ENCODE data around the gene CTSC. TPM values are rescaled to one million over a fixed set of nuclear protein-coding genes. Genes with fewer than 3 reads are reported as not detected.

The CTSC gene
- total RNA-seq, 1 donor from 2014 or later, result 4.8 TPM

DNA sequence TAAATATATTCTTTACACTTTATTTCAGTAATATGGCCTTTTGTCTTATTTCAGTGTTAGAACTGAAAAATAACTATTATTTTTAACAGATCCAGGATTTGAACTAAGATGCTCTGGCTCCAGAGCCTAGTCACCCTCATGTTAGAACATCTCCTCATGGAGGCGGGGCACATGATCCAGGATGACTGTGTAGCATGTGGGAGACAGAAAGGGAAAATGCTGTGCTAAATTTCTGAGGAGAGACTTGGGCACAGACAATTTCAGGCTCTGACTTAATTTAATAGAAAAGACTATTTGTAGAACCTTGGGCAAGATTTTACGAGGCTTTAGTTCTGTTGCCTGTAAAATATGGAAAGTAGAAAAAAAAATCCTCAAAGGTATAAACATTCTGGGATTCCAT, 24.1 kb downstream of the CTSC start:
- DNase-seq (ENCODE audit: low spot score), result no peak
- TF ChIP-seq, protein P1, sequence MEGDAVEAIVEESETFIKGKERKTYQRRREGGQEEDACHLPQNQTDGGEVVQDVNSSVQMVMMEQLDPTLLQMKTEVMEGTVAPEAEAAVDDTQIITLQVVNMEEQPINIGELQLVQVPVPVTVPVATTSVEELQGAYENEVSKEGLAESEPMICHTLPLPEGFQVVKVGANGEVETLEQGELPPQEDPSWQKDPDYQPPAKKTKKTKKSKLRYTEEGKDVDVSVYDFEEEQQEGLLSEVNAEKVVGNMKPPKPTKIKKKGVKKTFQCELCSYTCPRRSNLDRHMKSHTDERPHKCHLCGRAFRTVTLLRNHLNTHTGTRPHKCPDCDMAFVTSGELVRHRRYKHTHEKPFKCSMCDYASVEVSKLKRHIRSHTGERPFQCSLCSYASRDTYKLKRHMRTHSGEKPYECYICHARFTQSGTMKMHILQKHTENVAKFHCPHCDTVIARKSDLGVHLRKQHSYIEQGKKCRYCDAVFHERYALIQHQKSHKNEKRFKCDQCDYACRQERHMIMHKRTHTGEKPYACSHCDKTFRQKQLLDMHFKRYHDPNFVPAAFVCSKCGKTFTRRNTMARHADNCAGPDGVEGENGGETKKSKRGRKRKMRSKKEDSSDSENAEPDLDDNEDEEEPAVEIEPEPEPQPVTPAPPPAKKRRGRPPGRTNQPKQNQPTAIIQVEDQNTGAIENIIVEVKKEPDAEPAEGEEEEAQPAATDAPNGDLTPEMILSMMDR (IDR thresholded peaks at IDR 0.05), result no peak
- H3K9me3 Mint-ChIP-seq (ENCODE audit: low read depth), result no peaks in the 10 kb centered on the region
- no peaks in the 10 kb centered on the region for H3K36me3 Mint-ChIP-seq (ENCODE audit: low read depth)
- H3K27me3 Mint-ChIP-seq (ENCODE audit: low read depth), result no peaks in the 10 kb centered on the region
- peaks cover 17% of the 10 kb centered on the region for H3K4me1 Mint-ChIP-seq (ENCODE audit: low read depth)
- no peak overlapping the region for H3K4me3 Mint-ChIP-seq (ENCODE audit: unreplicated experiment)
- H3K27ac Mint-ChIP-seq (ENCODE audit: unreplicated experiment), result no peak overlapping the region

DNA sequence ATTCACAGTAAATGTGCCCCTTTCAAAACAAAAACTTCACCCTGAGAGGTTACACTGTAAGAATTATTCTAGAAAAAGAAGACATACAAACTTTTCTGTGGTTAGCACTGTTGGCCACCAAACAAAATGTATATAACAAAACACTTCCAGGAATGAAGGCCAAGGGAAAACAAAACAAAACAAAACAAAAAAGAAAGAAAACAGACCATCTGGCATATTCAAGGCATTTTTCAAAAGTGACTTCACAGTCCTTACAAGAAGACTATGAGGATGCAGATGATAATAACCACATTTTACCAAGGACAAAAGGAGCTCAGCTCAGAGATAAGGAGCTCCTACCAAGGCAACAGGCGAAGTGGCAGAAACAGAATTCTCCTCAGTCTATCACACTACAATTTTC, 24.9 kb downstream of the CTSC start:
- no peak overlapping the region for H3K27ac Mint-ChIP-seq (ENCODE audit: unreplicated experiment)
- H3K4me3 Mint-ChIP-seq (ENCODE audit: unreplicated experiment), result no peak overlapping the region
- DNase-seq (ENCODE audit: low spot score), result no peak
- no peaks in the 10 kb centered on the region for H3K27me3 Mint-ChIP-seq (ENCODE audit: low read depth)
- peaks cover 11% of the 10 kb centered on the region for H3K4me1 Mint-ChIP-seq (ENCODE audit: low read depth)
- H3K9me3 Mint-ChIP-seq (ENCODE audit: low read depth), result no peaks in the 10 kb centered on the region
- TF ChIP-seq, protein P1 (IDR thresholded peaks at IDR 0.05), result no peak
- H3K36me3 Mint-ChIP-seq (ENCODE audit: low read depth), result no peaks in the 10 kb centered on the region

DNA sequence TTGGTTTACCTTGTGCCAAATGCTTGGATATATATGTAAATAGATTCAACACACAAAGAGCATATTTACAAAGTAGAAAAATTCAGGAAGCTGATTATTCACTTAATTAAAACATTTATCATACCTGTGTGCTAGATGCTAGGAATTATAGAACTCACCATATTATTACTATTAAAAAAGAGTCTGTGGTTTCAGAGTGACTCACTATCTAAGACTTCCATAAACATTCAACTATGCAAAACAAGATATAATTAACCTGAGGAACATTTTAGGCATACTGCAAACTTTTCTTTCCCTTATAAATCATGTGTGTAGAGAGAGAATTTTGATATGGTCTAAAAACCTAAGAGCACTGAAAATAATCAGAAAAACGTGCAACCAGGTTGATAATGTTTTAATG, 27.3 kb downstream of the CTSC start:
- H3K4me3 Mint-ChIP-seq (ENCODE audit: unreplicated experiment), result no peak overlapping the region
- H3K4me1 Mint-ChIP-seq (ENCODE audit: low read depth), result peaks cover 9% of the 10 kb centered on the region
- H3K9me3 Mint-ChIP-seq (ENCODE audit: low read depth), result peaks cover 5% of the 10 kb centered on the region
- TF ChIP-seq, protein P1 (IDR thresholded peaks at IDR 0.05), result no peak
- H3K27ac Mint-ChIP-seq (ENCODE audit: unreplicated experiment), result no peak overlapping the region
- no peaks in the 10 kb centered on the region for H3K36me3 Mint-ChIP-seq (ENCODE audit: low read depth)
- H3K27me3 Mint-ChIP-seq (ENCODE audit: low read depth), result no peaks in the 10 kb centered on the region
- DNase-seq (ENCODE audit: low spot score), result no peak

DNA sequence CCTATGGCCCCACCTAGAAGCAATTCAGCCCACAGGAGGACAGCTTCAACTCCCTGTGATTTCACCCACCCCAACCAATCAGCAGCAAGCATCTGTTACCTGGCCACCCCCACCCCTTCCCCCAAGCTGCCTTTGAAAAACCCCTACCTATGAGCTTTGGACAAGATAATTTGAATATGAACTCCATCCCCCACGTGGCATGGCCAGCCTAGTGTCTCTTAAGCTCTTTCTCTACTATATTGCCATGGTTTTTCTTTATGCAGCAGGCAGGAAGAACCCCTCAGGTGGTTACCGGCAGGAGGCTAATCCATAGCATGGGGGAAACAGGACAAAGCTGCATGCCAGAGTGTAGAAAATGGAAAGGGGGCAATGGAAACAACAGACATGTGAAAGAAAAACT, 29.0 kb downstream of the CTSC start:
- H3K4me1 Mint-ChIP-seq (ENCODE audit: low read depth), result peaks cover 9% of the 10 kb centered on the region
- TF ChIP-seq, protein P1 (IDR thresholded peaks at IDR 0.05), result no peak
- no peak overlapping the region for H3K4me3 Mint-ChIP-seq (ENCODE audit: unreplicated experiment)
- DNase-seq (ENCODE audit: low spot score), result no peak
- H3K27me3 Mint-ChIP-seq (ENCODE audit: low read depth), result no peaks in the 10 kb centered on the region
- no peaks in the 10 kb centered on the region for H3K36me3 Mint-ChIP-seq (ENCODE audit: low read depth)
- H3K9me3 Mint-ChIP-seq (ENCODE audit: low read depth), result peaks cover 5% of the 10 kb centered on the region
- no peak overlapping the region for H3K27ac Mint-ChIP-seq (ENCODE audit: unreplicated experiment)

DNA sequence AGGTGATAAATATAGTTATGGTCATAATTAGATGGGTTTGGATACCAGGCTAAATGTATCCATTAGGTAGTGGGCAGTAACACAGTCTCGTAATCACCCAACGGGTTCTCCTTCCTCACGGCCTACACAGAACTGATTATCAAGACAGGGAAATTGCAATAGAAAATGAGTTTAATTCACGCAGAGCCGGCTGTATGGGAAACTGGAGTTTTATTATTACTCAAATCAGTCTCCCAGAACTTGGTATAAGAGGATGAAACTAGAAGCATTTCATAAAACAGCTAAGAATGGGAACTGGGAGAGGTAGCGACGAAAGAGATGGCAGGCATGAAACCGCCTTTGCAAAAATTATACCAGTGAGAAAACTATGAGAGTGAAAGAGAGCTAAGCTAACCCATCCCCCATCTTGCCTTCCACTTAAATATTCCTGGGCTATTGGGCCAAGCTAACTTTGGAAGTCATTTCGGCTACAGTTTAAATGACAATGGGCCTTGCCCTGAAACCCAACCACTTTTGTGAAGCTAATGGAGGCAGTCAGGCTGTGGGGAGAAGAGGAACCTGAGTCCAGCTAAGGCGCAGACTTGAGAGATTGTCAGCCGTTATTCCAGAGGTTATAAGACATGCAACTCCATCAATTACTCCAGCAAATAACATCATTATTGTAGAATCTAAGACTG, 29.6 kb downstream of the CTSC start:
- H3K36me3 Mint-ChIP-seq (ENCODE audit: low read depth), result no peaks in the 10 kb centered on the region
- H3K4me1 Mint-ChIP-seq (ENCODE audit: low read depth), result peaks cover 9% of the 10 kb centered on the region
- no peak overlapping the region for H3K4me3 Mint-ChIP-seq (ENCODE audit: unreplicated experiment)
- H3K27me3 Mint-ChIP-seq (ENCODE audit: low read depth), result no peaks in the 10 kb centered on the region
- TF ChIP-seq, protein P1 (IDR thresholded peaks at IDR 0.05), result no peak
- DNase-seq (ENCODE audit: low spot score), result no peak
- H3K27ac Mint-ChIP-seq (ENCODE audit: unreplicated experiment), result no peak overlapping the region
- peaks cover 5% of the 10 kb centered on the region for H3K9me3 Mint-ChIP-seq (ENCODE audit: low read depth)

All from chondrocyte (in vitro differentiated cells).